HG03565 (cell line): ENCODE measurements around the gene THSD8.

Source experiments
- ATAC-seq: cut with Tn5 transposase; IDR thresholded peaks from one replicate; pipeline ENCODE4 v1.9.1; 2021; ENCODE audit warnings: mild to moderate bottlenecking, moderate library complexity; ENCODE audit not compliant: unreplicated experiment

Gene THSD8

GRCh38 chr19:12779162-12779993 lies 22.5 kb upstream of the THSD8 start:
- ATAC-seq: no peak

DNA sequence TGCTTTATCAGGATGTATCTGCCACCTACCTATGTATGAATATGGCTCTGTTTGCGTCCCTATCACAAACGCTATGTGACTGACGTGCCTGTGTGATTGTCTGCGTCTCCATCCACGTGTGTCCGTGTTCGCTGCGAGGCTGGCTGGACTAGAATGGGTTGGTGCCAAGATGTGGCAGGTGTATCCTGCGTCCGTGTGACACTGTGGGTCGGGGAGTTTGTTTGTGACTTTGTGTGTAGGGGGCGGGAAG lies 19.8 kb upstream of the THSD8 start:
- ATAC-seq: peak; percentile 20

- ATAC-seq: peak; percentile 27
These were observed 19.2 kb upstream of the THSD8 start for GRCh38 chr19:12782424-12783290.

DNA sequence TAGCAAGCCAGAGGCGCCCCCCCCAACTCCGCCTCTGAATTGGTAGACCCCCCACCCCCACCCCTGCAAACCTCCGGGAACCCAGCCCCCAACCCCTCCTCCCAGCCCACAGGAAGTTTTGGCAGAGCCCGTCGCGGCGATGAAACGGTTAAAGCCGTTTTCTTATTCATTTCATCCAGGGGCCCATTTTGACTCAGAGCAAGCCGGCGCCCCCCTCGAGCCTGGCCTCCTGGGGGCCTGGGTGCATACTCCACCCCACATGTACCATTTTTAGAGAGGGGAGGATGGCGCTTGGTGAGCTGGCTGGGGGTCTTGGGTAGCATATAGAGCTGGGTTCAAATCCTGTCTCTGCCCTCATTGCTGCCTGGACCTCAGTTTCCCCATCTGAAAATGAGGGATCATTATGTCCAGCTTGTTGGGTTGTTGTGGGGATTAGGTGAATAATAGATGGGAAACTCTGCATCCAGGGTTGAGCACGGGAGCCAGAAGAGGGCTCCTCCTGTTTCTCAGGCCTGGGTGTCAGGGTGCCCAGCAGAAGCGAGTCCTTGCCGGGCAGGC lies 18.5 kb upstream of the THSD8 start:
- no peak for ATAC-seq

DNA sequence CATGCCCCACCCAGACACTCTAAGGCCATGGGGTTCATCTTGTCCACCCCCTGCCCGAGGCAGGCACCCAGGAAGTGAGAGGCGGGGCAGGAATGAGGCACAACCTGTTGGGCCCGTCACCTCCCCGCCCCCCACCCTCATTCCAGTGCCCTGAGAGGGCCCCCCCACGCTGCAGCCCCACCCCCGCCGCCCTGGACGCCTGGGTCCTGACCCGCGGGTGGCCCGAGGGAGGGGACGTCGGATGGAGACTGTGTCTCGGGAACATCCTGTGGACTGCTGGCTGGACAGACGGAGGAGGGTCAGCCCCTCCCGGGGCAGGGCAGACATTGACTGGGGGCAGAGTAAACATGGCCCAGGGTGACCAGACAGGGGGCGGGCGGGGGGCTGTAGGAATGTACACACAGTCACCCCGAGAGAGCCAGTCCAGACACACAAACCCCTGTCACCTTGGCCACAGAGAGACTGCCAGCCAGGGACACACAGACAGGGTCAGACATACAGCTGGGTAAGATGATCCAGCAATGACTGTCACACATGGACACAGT lies 17.9 kb upstream of the THSD8 start:
- ATAC-seq: no peak

- ATAC-seq: no peak
These were observed 17.4 kb upstream of the THSD8 start for GRCh38 chr19:12784394-12784870.

DNA sequence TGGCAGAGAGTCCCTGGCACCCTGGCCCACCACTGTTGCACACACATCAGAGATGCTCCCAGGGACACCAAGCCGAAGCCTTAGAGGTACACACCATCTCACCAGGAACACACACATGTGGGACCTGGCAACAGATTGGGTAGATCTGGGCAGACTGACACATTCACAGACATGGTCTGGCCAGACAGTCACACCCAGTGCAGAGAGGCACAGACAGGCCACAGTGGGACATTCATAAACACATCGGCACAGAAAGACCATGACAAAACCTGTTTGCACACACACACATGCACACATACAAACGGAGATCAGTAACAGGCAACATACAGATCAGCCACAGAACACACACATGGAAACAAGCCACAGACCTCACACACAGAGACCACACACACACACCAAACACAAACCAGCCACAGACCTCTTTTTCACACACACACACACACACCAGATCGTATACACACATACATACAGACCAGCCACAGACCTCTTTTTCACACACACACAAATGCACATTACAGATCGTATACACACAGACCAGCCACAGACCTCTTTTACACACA lies 16.9 kb upstream of the THSD8 start:
- no peak for ATAC-seq

DNA sequence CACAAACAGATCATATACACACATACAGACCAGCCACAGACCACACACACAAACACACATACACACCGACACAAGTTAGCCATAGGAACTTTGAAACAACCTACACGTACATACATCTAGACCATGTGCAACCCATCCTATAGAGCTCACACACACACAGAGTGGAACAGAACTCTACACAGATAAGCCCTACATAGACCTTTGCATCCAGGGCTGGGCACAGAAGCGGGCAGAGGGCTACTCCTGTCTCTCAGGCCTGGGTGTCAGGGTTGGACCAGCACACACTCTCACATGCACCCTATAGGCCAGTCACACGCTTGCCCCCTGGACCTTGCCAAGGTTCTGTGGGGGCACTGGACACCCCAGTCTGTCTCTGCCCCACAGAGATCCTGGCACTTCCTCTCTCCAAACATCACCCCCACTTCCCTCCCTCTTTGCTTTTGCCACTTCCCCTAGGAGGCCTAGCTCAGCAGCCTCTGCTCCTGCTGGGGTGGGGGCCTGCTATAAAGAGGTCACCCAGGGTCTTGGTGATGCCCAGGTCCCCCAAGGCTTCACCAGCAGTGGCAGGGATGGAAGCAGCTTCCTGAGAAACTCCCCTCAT lies 16.3 kb upstream of the THSD8 start:
- no peak for ATAC-seq

GRCh38 chr19:12786141-12786870 lies 15.6 kb upstream of the THSD8 start:
- no peak for ATAC-seq

GRCh38 chr19:12786952-12787351 lies 14.9 kb upstream of the THSD8 start:
- no peak for ATAC-seq

DNA sequence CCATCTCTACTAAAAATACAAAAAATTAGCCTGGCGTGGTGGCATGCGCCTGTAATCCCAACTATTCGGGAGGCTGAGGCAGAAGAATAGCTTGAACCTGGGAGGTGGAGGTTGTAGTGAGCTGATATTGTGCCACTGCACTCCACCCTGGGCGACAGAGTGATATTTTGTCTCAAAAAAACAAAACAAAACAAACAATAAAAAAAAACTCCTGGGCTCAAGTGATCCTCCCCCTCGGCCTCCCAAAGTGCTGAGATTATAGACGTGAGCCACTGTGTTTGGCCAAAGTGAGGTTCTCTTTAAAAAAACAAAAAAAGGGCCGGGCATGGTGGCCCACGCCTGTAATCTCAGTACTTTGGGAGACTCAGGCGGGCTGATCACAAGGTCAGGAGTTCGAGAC lies 14.4 kb upstream of the THSD8 start:
- ATAC-seq: no peak

- no peak for ATAC-seq
These were observed 13.7 kb upstream of the THSD8 start for GRCh38 chr19:12788042-12788681.

- no peak for ATAC-seq
These were observed 13.2 kb upstream of the THSD8 start for GRCh38 chr19:12788682-12789097.

GRCh38 chr19:12789098-12789903 lies 12.6 kb upstream of the THSD8 start:
- ATAC-seq: peak; percentile 1

DNA sequence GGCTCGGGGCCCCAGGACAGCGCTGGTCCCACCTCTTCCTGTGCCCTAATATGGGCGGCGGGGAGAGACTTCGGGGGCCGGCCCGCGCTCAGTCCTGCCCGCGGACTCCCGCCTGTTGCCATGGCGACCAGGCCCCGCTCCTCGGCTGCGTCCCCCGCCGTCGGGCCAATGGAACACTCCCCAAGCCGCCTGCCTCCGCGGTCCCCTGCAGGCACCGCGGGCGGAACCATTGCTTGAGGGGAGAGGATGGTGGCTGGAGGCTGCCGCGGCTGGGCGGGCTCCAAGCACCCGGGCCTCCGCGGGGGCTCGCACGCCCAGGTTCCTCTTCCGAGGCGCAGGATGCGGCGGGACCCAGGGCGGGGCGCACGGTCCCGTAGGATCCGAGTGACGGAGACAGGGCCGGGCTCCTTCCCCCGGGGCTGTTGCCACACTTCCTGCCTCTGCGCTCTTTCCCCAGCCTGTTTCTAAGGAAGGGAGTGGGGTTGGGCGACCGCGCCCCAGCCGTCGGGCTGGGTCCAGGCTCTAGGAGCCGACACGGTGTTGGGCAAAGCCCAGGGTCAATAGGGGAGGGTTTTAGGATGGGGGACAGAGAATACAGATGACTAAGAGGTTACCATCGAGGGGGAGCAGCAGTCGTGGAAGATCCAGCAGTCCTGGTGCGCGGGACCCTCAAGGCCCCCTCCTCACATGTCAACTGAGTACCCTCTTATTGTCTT lies 11.8 kb upstream of the THSD8 start:
- peak; percentile 32 for ATAC-seq

DNA sequence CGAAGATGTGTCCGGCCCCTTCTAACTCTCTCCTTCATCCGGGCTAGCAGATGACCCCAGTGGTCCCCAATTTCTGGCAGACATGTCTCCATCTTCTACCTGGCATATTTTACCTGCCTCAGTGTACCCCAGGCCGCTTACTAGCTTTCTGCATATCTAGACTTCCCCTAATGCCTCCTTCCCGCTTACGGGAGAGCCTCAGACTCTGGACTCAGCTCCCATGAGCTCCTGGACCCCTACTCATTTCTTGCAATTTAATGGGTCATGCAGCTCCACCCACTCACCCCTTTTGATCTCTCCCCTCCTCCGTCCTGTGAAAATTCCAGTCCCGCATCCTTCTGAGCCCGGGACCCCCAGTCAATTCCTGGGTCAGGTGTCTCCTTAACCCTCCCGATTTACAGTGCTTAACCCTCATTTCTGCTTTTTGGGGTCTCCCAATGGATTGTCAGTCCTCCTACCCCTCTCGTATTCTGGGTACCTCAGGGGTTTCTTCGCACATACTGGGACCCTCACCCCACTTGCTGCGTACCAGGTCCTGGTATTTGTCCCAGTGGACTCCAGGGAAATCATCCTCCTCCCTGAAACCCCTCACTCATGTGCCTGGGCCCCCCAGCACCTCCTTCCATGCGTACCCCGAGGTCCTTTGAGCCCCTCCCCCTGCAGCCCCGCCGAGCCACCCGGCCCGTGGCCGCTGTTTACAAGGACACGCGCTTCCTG lies 11.1 kb upstream of the THSD8 start:
- ATAC-seq: no peak

DNA sequence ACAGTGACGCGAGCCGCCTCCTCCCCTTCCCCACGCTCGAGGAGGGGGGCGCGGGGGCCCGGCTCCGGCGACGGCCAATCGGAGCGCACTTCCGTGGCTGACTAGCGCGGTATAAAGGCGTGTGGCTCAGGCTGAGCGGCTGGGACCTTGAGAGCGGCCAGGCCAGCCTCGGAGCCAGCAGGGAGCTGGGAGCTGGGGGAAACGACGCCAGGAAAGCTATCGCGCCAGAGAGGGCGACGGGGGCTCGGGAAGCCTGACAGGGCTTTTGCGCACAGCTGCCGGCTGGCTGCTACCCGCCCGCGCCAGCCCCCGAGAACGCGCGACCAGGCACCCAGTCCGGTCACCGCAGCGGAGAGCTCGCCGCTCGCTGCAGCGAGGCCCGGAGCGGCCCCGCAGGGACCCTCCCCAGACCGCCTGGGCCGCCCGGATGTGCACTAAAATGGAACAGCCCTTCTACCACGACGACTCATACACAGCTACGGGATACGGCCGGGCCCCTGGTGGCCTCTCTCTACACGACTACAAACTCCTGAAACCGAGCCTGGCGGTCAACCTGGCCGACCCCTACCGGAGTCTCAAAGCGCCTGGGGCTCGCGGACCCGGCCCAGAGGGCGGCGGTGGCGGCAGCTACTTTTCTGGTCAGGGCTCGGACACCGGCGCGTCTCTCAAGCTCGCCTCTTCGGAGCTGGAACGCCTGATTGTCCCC lies 10.4 kb upstream of the THSD8 start, which contains the start of gene JUNB:
TSS of gene JUNB (plus strand) at position 142 of the 706 bp plus-strand sequence. CDS start at position 428, 286 bp downstream.
- ATAC-seq: peak; percentile 25
